HL-60 (cell line): ENCODE measurements around the gene CRIM1.
A peak's percentile ranks its signal among the peaks of the same experiment; 100 is the strongest.

Experiments
- DNase-seq, 2 experiments: peaks; one replicate each; pipeline ENCODE4 v3.0.0-alpha.2; 2010 to 2020; ENCODE audit warnings: low read depth in 1 of 2, low spot score in 1 of 2
- H3K27ac ChIP-seq: fragments of 250-450 bp; sonication (Bioruptor Pico); replicated peaks from 2 replicates; pipeline ENCODE4 v1.5.1; 2020; ENCODE audit warnings: mild to moderate bottlenecking, moderate library complexity
- H3K27me3 ChIP-seq: fragments of 250-450 bp; sonication (Bioruptor Pico); 2 replicates; pipeline ENCODE4 v1.5.1; 2021; ENCODE audit warnings: mild to moderate bottlenecking, moderate library complexity; ENCODE audit not compliant: insufficient read depth, poor library complexity, severe bottlenecking
- H3K4me3 ChIP-seq: replicated peaks from 2 replicates; pipeline ENCODE4 v1.5.1; 2011; ENCODE audit warnings: mild to moderate bottlenecking, control low read depth, low read length; ENCODE audit not compliant: insufficient read depth
- GABPA ChIP-seq: IDR thresholded peaks from 2 replicates; pipeline ENCODE4 v1.6.1; 2012; ENCODE audit warnings: low read depth
- POLR2AphosphoS5 ChIP-seq: IDR thresholded peaks from 2 replicates; pipeline ENCODE4 v1.6.1; 2012; ENCODE audit warnings: low read depth
- SPI1 ChIP-seq: IDR thresholded peaks from 2 replicates; pipeline ENCODE4 v1.6.1; 2012; ENCODE audit warnings: low read depth, mild to moderate bottlenecking, borderline replicate concordance
- TF ChIP-seq, protein P1 (sequence below): IDR thresholded peaks from 2 replicates; pipeline ENCODE4 v1.6.1; 2012; ENCODE audit warnings: low read depth; ENCODE audit not compliant: insufficient replicate concordance
- TF ChIP-seq, protein P2 (sequence below): IDR thresholded peaks from one replicate; pipeline ENCODE4 v1.5.1; 2011; ENCODE audit warnings: low read length, control low read depth, inconsistent platforms; ENCODE audit not compliant: insufficient read depth

Gene CRIM1

DNA sequence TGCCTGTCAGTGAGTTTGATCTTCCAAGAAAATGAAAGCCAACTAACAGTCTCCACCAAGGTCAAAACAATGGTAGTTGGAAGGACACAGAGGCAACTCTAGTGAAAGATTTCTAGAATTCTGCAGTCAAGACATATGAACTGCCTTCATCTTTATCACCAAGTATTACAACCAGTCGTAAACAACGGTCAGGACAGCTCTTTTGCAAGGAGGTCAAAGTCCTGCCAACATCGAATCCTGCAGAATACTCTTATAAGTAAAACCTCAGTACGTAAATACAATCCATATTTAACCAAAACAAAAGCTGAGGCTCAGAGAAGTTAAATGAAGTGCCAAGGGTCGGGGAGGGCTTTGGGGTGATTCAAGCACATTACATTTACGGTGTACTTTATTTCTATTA lies 239.3 kb downstream of the CRIM1 start:
- no peaks in the 10 kb centered on the region for H3K27me3 ChIP-seq
- H3K4me3 ChIP-seq: no peak overlapping the region
- TF ChIP-seq, protein P1, sequence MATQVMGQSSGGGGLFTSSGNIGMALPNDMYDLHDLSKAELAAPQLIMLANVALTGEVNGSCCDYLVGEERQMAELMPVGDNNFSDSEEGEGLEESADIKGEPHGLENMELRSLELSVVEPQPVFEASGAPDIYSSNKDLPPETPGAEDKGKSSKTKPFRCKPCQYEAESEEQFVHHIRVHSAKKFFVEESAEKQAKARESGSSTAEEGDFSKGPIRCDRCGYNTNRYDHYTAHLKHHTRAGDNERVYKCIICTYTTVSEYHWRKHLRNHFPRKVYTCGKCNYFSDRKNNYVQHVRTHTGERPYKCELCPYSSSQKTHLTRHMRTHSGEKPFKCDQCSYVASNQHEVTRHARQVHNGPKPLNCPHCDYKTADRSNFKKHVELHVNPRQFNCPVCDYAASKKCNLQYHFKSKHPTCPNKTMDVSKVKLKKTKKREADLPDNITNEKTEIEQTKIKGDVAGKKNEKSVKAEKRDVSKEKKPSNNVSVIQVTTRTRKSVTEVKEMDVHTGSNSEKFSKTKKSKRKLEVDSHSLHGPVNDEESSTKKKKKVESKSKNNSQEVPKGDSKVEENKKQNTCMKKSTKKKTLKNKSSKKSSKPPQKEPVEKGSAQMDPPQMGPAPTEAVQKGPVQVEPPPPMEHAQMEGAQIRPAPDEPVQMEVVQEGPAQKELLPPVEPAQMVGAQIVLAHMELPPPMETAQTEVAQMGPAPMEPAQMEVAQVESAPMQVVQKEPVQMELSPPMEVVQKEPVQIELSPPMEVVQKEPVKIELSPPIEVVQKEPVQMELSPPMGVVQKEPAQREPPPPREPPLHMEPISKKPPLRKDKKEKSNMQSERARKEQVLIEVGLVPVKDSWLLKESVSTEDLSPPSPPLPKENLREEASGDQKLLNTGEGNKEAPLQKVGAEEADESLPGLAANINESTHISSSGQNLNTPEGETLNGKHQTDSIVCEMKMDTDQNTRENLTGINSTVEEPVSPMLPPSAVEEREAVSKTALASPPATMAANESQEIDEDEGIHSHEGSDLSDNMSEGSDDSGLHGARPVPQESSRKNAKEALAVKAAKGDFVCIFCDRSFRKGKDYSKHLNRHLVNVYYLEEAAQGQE: no peak
- TF ChIP-seq GABPA (no peak), POLR2AphosphoS5 (no peak), SPI1 (no peak)
- TF ChIP-seq, protein P2, sequence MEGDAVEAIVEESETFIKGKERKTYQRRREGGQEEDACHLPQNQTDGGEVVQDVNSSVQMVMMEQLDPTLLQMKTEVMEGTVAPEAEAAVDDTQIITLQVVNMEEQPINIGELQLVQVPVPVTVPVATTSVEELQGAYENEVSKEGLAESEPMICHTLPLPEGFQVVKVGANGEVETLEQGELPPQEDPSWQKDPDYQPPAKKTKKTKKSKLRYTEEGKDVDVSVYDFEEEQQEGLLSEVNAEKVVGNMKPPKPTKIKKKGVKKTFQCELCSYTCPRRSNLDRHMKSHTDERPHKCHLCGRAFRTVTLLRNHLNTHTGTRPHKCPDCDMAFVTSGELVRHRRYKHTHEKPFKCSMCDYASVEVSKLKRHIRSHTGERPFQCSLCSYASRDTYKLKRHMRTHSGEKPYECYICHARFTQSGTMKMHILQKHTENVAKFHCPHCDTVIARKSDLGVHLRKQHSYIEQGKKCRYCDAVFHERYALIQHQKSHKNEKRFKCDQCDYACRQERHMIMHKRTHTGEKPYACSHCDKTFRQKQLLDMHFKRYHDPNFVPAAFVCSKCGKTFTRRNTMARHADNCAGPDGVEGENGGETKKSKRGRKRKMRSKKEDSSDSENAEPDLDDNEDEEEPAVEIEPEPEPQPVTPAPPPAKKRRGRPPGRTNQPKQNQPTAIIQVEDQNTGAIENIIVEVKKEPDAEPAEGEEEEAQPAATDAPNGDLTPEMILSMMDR: no peak
- no peak overlapping the region for H3K27ac ChIP-seq
- no peak for DNase-seq

GRCh38 chr2:36596397-36596796 lies 240.8 kb downstream of the CRIM1 start:
- Histone ChIP-seq H3K27ac (no peak overlapping the region), H3K27me3 (no peaks in the 10 kb centered on the region), H3K4me3 (no peak overlapping the region)
- DNase-seq: no peak
- TF ChIP-seq, protein P2: no peak
- no peak for TF ChIP-seq GABPA
- TF ChIP-seq POLR2AphosphoS5: no peak
- TF ChIP-seq SPI1: no peak
- TF ChIP-seq, protein P1: no peak

DNA sequence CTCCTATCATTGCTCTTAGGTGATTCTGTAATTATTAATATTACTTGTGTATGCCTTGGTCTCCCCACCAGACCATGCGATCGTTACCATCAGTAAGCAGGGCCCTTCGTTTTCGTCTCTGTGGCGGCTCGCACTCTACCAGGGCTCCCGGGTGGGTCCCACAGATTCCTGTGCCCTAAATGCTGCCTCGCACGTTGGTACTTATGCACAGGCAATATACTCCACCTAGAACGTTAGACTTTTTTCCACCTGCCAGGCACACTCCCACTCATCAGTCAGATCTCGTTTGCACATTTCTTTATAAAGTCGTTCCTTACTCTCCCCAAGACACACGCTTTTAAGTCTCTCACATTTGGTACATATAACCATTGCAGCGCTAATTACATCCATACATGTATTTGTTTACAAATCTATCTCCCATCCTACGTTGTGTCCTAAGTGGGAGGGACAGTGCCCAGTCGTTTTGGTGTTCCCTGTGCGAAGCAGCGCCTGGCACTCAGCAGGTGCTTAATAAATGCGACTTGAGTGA lies 241.5 kb downstream of the CRIM1 start:
- Histone ChIP-seq H3K4me3 (peak overlapping the region; percentile 77), H3K27me3 (no peaks in the 10 kb centered on the region), H3K27ac (peak overlapping the region; percentile 82)
- no peak for TF ChIP-seq SPI1
- TF ChIP-seq POLR2AphosphoS5: no peak; the same call in 1 of the 2 replicates
- TF ChIP-seq, protein P1: no peak
- TF ChIP-seq, protein P2: no peak
- no peak for TF ChIP-seq GABPA
- DNase-seq: no peak
